ENCODE data around the gene POLD2. TPM values are rescaled to one million over a fixed set of nuclear protein-coding genes. Genes with fewer than 3 reads are reported as not detected.

The POLD2 gene
- total and polyA plus RNA-seq, 8 donors, result 68.3 to 116 (median 111) TPM

DNA sequence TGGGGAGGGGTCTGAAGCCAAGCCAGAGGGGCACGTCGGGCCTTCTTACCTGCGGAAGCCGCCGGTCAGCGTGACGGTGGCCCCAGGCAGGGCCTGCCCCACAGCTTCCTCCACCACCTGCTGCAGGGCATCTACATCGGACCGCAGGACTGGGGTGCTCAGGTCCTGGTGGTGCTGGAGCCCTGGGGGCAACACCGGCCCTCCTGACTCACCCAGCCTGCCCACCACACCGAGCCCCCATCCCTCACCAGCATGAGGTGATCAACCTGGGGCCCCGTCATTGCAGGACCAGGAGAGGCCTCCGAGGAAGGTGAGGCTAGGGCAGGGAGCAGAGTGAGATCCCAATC lies 49.0 kb downstream of the POLD2 start:
- ATAC-seq, result peak; percentile 6
- TF ChIP-seq, protein P1, sequence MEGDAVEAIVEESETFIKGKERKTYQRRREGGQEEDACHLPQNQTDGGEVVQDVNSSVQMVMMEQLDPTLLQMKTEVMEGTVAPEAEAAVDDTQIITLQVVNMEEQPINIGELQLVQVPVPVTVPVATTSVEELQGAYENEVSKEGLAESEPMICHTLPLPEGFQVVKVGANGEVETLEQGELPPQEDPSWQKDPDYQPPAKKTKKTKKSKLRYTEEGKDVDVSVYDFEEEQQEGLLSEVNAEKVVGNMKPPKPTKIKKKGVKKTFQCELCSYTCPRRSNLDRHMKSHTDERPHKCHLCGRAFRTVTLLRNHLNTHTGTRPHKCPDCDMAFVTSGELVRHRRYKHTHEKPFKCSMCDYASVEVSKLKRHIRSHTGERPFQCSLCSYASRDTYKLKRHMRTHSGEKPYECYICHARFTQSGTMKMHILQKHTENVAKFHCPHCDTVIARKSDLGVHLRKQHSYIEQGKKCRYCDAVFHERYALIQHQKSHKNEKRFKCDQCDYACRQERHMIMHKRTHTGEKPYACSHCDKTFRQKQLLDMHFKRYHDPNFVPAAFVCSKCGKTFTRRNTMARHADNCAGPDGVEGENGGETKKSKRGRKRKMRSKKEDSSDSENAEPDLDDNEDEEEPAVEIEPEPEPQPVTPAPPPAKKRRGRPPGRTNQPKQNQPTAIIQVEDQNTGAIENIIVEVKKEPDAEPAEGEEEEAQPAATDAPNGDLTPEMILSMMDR (IDR thresholded peaks at IDR 0.05), result no peak
- intact Hi-C loops (cut with DNase I), result no loop called here
- H3K36me3 ChIP-seq, result peaks cover 0 to 69% of the 10 kb centered on the region in 2 donors
- no peak for DNase-seq
- H3K4me1 ChIP-seq, result peaks cover 0 to 34% of the 10 kb centered on the region in 2 donors
- H3K9me3 ChIP-seq, result no peaks in the 10 kb centered on the region
- H3K27me3 ChIP-seq, result no peaks in the 10 kb centered on the region
- peak overlapping the region in 1 of 2 donors; percentile 16 for H3K4me3 ChIP-seq
- peak overlapping the region; percentile 42 to 91 for H3K27ac ChIP-seq

DNA sequence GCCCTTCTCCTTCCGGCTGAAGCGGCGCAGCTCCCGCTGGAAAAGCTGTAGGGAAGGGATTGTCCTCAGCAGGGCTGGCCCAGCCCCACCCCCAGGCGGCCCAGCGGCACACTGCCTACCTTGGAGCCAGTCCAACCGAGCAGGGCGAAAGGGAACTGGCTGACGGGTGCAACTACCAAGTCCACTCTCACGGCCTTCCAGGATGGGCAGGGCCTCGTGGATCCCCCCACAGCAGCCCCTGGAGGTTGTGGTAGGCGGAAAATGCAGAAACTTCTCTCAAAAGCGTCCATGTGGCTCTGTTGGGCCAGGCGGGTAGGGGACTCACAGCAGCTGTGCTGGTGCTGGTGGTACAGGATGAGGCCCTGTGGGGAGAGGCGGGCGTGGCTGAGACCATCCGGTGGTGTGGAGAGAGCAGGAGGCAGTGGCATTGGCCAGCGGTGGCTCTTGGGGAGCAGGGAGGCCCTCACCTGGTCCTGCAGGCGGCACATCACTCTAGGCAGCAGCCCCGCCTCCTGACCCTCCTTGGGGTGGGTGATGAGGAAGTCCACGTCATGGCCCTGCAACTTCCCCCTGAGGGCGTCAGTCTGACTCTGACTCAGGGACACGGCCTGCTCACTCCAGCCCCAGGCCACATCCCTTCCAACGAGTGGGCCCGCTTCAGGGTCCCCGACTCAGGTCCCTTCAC lies 49.5 kb downstream of the POLD2 start:
- ATAC-seq (peak; percentile 81), DNase-seq (peak in 2 of 4 donors; percentile 90 to 95)
- TF ChIP-seq, protein P1 (IDR thresholded peaks at IDR 0.05), result no peak
- no peaks in the 10 kb centered on the region for H3K9me3 ChIP-seq
- H3K36me3 ChIP-seq, result peaks cover 0 to 64% of the 10 kb centered on the region in 2 donors
- intact Hi-C loops (cut with DNase I), result no loop called here
- peak overlapping the region; percentile 42 to 91 for H3K27ac ChIP-seq
- no peaks in the 10 kb centered on the region for H3K27me3 ChIP-seq
- peaks cover 0 to 33% of the 10 kb centered on the region in 2 donors for H3K4me1 ChIP-seq
- H3K4me3 ChIP-seq, result peak overlapping the region in 1 of 2 donors; percentile 16

DNA sequence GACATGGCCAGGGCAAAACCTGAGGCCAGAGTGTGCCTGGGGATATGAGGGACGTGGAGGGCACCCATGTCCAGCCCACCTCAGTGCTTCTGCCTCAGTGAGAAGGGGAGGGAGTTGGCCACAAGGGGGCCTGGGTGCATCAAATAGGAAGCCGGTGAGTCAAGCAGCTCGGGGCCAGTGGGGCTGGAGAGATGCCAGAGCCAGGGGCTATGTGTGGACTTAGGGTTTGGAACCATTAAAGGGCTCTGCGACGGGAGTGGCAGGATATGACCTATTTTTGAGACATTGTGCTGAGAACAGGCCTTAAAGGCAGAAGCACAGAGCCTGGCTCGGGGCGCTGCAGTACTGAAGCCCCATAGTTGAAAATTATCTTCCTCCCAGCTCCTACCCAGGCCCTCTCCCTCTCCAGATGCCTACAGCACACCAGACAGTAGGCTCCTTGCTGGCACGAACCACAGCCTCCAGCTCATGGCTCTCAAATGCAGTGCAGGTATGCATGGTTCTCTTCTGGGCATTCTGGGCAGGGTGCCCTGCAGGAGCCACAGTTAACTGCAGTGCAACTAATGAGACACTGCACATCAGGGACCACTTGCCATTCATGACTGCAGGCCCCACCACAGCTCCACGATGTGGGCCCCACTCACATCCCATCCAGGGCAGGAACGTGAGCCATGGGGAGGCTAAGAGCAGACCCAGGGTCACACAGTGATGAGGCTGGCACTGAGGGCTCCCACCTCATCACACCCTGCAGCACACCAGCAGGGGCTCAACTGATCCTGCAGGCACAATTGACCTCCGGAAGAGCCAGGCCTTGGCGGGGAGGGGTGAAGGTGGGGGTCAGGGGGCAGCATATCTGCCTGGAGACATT lies 50.8 kb downstream of the POLD2 start:
- peak in 3 of 4 donors; percentile 56 to 75 (median 59) for DNase-seq
- no peak overlapping the region for H3K4me3 ChIP-seq
- H3K36me3 ChIP-seq, result peaks cover 0 to 52% of the 10 kb centered on the region in 2 donors
- peak overlapping the region in 1 of 2 donors; percentile 91 for H3K27ac ChIP-seq
- no peaks in the 10 kb centered on the region for H3K9me3 ChIP-seq
- no peaks in the 10 kb centered on the region for H3K27me3 ChIP-seq
- intact Hi-C loops (cut with DNase I), result no loop called here
- peak; percentile 33 for ATAC-seq
- peaks cover 0 to 33% of the 10 kb centered on the region in 2 donors for H3K4me1 ChIP-seq
- TF ChIP-seq, protein P1 (IDR thresholded peaks at IDR 0.05), result peak; percentile 45 to 68

GRCh38 chr7:44071726-44072363 lies 51.5 kb downstream of the POLD2 start:
- no peaks in the 10 kb centered on the region for H3K9me3 ChIP-seq
- TF ChIP-seq, protein P1 (IDR thresholded peaks at IDR 0.05), result no peak
- intact Hi-C loops (cut with DNase I), result no loop called here
- no peak overlapping the region for H3K27ac ChIP-seq
- no peak for ATAC-seq
- peaks cover 0 to 44% of the 10 kb centered on the region in 2 donors for H3K36me3 ChIP-seq
- no peak overlapping the region for H3K4me3 ChIP-seq
- H3K27me3 ChIP-seq, result no peaks in the 10 kb centered on the region
- DNase-seq, result peak in 2 of 4 donors; percentile 1 to 8
- peaks cover 0 to 33% of the 10 kb centered on the region in 2 donors for H3K4me1 ChIP-seq

Data from left lung (tissue), 10 donors.